Epithelial cell of esophagus (primary cell): ENCODE data around the gene CRY1.

Source experiments
- DNase-seq: peaks from one replicate; pipeline ENCODE4 v3.0.0; 2010; ENCODE audit warnings: low read depth
- H3K4me3 ChIP-seq: 2 replicates; pipeline ENCODE4 v1.5.1; 2011; ENCODE audit warnings: mild to moderate bottlenecking, low read length, control low read depth
- CTCF ChIP-seq: IDR thresholded peaks from 2 replicates; pipeline ENCODE4 v1.5.1; 2011; ENCODE audit warnings: low read depth, mild to moderate bottlenecking, low read length, control low read depth, inconsistent platforms; ENCODE audit not compliant: insufficient read depth; ENCODE audit errors: missing control alignments

Gene CRY1

GRCh38 chr12:107066691-107067090 lies 26.7 kb downstream of the CRY1 start:
- H3K4me3 ChIP-seq, result no peak overlapping the region
- TF ChIP-seq CTCF, result no peak
- no peak for DNase-seq

DNA sequence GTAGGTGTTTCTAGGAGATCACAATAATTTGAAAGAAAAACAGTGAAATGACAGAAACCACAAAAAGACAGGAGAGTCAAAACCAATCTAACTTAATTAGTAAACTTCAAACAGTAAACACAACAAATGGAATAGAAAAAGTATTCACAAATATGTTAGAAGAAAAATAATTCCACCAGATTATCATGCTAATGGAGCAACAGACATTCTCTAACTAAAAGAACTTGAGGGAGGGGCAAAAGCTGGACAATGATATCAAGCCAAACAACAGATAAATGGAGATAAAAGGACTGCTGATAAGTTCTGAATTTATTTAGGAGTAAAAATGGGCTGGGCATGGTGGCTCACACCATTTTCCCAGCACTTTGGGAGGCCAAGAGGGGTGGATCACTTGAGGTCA lies 28.7 kb downstream of the CRY1 start:
- no peak for TF ChIP-seq CTCF
- H3K4me3 ChIP-seq, result no peak overlapping the region
- no peak for DNase-seq

DNA sequence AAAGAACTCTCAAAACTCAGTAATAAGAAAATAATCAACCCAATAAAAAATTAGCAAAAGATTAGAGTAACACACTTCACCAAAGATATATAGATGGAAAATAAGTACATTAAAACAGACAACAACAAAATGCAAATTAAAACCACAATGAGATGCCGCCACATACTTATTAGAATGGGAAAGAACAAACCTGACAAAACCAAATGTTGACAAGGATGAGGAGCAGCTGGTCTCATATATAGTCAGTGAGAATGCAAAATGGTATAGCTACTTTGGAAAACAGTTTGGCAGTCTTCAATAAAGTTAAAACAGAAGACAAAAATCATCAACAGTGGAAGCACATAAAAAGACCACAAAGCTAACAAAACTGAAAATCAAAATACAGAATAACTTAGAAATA lies 29.1 kb downstream of the CRY1 start:
- TF ChIP-seq CTCF, result no peak
- DNase-seq, result no peak
- H3K4me3 ChIP-seq, result no peak overlapping the region

DNA sequence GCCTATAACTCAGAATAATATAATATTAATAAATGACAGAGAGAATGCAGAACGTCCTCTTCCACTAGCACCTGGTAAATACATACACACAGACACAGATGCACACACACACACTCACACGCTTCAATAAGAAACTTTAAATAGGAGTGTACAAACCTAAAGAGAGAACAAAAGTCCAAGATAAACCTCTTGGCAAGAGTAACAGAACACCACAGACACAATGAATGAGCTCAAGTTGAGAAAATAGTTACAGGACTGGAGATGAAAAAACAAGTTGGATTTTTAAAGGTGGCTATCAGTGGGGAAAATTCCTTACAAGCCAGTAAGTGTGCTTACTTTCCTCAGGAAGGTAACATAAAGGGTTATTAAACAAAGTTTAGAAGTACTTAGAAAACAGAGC lies 35.2 kb downstream of the CRY1 start:
- TF ChIP-seq CTCF, result no peak
- no peak for DNase-seq

GRCh38 chr12:107057071-107057834 lies 36.1 kb downstream of the CRY1 start:
- peak; percentile 29 for DNase-seq
- TF ChIP-seq CTCF, result no peak
- no peak overlapping the region for H3K4me3 ChIP-seq

More for the DNA sequence above, 35.2 kb downstream of the CRY1 start:
- no peak overlapping the region for H3K4me3 ChIP-seq

DNA sequence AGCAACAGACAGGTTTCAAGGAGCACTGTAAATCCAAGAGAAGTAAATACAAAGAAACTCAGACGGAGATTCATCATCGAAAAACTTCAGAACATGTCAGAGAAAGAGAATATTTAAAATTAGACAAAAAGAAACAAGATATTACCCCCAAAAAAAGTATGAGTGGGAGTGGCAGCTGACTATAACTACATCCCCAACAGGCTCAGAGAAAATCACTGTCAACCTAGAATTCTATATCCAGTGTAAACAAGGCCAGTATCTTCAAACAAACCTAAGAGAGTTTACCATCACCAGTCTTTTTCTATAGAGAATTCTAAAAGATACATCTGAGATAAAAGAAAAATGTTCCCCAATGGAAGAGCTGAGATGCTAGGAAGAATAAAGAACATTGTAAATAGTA lies 39.6 kb downstream of the CRY1 start:
- H3K4me3 ChIP-seq, result no peak overlapping the region
- DNase-seq, result no peak
- no peak for TF ChIP-seq CTCF

DNA sequence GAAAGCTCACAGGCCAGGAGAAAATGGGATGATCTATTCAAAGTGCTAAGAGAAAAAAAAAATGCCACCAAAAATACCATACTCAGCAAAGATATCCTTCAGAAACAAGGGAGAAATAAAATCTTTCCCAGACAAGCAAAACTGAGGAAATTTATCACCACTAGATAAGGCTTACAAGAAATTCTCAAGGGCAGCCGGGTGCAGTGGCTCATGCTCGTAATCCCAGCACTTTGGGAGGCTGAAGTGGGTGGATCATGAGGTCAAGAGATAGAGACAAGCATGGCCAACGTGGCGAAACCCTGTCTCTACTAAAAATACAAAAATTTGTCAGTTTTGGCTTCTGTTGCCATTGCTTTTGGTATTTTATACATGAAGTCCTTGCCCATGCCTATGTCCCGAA lies 48.2 kb downstream of the CRY1 start:
- no peak for DNase-seq
- TF ChIP-seq CTCF, result no peak
- H3K4me3 ChIP-seq, result no peak overlapping the region
